ENCODE results near the gene CLIP3. TPM values are rescaled to one million over a fixed set of nuclear protein-coding genes. Genes with fewer than 3 reads are reported as not detected.

CLIP3 gene
- total and polyA plus RNA-seq, 2 of the 13 experiments (the other 11 are each of a cell fraction or from before 2014, with no cell fraction given): 0.15 to 1.2 TPM

Other genes starting within 250 kb of the CLIP3 start
- 42.0 and 86.7 TPM in 2 replicates for gene PRODH2, start 220.0 kb downstream of the CLIP3 start, total RNA-seq (2016; rRNA removed; fragmentation: Illumina TruSeq; extraction: Trizol)
- gene PRODH2, start 220.0 kb downstream of the CLIP3 start, polyA plus RNA-seq (2011; rRNA removed): 118 and 171 TPM in 2 replicates
- gene NPHS1, start 180.4 kb downstream of the CLIP3 start, total RNA-seq (2016; rRNA removed; fragmentation: Illumina TruSeq; extraction: Trizol): not detected in 2 replicates
- 0.01 TPM in 1 of 2 replicates, not detected in the other for gene NPHS1, start 180.4 kb downstream of the CLIP3 start, polyA plus RNA-seq (2011; rRNA removed)
- 2.2 and 2.4 TPM in 2 replicates for gene KIRREL2, start 176.0 kb downstream of the CLIP3 start, total RNA-seq (2016; rRNA removed; fragmentation: Illumina TruSeq; extraction: Trizol)
- gene KIRREL2, start 176.0 kb downstream of the CLIP3 start, polyA plus RNA-seq (2011; rRNA removed): 0.17 and 0.18 TPM in 2 replicates
- gene APLP1, start 164.3 kb downstream of the CLIP3 start, total RNA-seq (2016; rRNA removed; fragmentation: Illumina TruSeq; extraction: Trizol): 2.3 and 2.9 TPM in 2 replicates
- gene APLP1, start 164.3 kb downstream of the CLIP3 start, polyA plus RNA-seq (2011; rRNA removed): 2.0 and 3.1 TPM in 2 replicates
- gene NFKBID, start 132.3 kb downstream of the CLIP3 start, total RNA-seq (2016; rRNA removed; fragmentation: Illumina TruSeq; extraction: Trizol): 0.38 and 2.1 TPM in 2 replicates
- gene NFKBID, start 132.3 kb downstream of the CLIP3 start, polyA plus RNA-seq (2011; rRNA removed): 1.6 and 2.3 TPM in 2 replicates
- 0.24 TPM in 1 of 2 replicates, not detected in the other for gene HCST, start 130.3 kb downstream of the CLIP3 start, total RNA-seq (2016; rRNA removed; fragmentation: Illumina TruSeq; extraction: Trizol)
- gene HCST, start 130.3 kb downstream of the CLIP3 start, polyA plus RNA-seq (2011; rRNA removed): 1.2 and 2.3 TPM in 2 replicates
- gene TYROBP, start 124.6 kb downstream of the CLIP3 start, total RNA-seq (2016; rRNA removed; fragmentation: Illumina TruSeq; extraction: Trizol): not detected in 2 replicates
- gene TYROBP, start 124.6 kb downstream of the CLIP3 start, polyA plus RNA-seq (2011; rRNA removed): 0.20 TPM in 1 of 2 replicates, not detected in the other
- 1.1 and 1.6 TPM in 2 replicates for gene LRFN3, start 96.5 kb downstream of the CLIP3 start, total RNA-seq (2016; rRNA removed; fragmentation: Illumina TruSeq; extraction: Trizol)
- 0.74 and 0.91 TPM in 2 replicates for gene LRFN3, start 96.5 kb downstream of the CLIP3 start, polyA plus RNA-seq (2011; rRNA removed)
- 21.0 and 22.8 TPM in 2 replicates for gene SDHAF1, start 37.7 kb downstream of the CLIP3 start, total RNA-seq (2016; rRNA removed; fragmentation: Illumina TruSeq; extraction: Trizol)
- 17.8 and 18.7 TPM in 2 replicates for gene SDHAF1, start 37.7 kb downstream of the CLIP3 start, polyA plus RNA-seq (2011; rRNA removed)
- gene SYNE4, start 24.1 kb downstream of the CLIP3 start, total RNA-seq (2016; rRNA removed; fragmentation: Illumina TruSeq; extraction: Trizol): 20.7 and 23.0 TPM in 2 replicates
- gene SYNE4, start 24.1 kb downstream of the CLIP3 start, polyA plus RNA-seq (2011; rRNA removed): 13.7 and 19.9 TPM in 2 replicates
- gene ALKBH6, start 18.7 kb downstream of the CLIP3 start, total RNA-seq (2016; rRNA removed; fragmentation: Illumina TruSeq; extraction: Trizol): 6.9 and 13.7 TPM in 2 replicates
- gene ALKBH6, start 18.7 kb downstream of the CLIP3 start, polyA plus RNA-seq (2011; rRNA removed): 18.1 and 20.9 TPM in 2 replicates
- gene THAP8, start 21.4 kb upstream of the CLIP3 start, total RNA-seq (2016; rRNA removed; fragmentation: Illumina TruSeq; extraction: Trizol): 1.4 and 1.7 TPM in 2 replicates
- gene THAP8, start 21.4 kb upstream of the CLIP3 start, polyA plus RNA-seq (2011; rRNA removed): 3.7 and 4.0 TPM in 2 replicates
- gene WDR62, start 22.0 kb upstream of the CLIP3 start, total RNA-seq (2016; rRNA removed; fragmentation: Illumina TruSeq; extraction: Trizol): 8.8 and 12.5 TPM in 2 replicates
- 5.4 and 5.8 TPM in 2 replicates for gene WDR62, start 22.0 kb upstream of the CLIP3 start, polyA plus RNA-seq (2011; rRNA removed)
- gene OVOL3, start 78.3 kb upstream of the CLIP3 start, total RNA-seq (2016; rRNA removed; fragmentation: Illumina TruSeq; extraction: Trizol): not detected in 2 replicates
- gene OVOL3, start 78.3 kb upstream of the CLIP3 start, polyA plus RNA-seq (2011; rRNA removed): not detected in 2 replicates
- gene POLR2I, start 82.0 kb upstream of the CLIP3 start, total RNA-seq (2016; rRNA removed; fragmentation: Illumina TruSeq; extraction: Trizol): 101 and 104 TPM in 2 replicates
- gene POLR2I, start 82.0 kb upstream of the CLIP3 start, polyA plus RNA-seq (2011; rRNA removed): 40.5 and 41.1 TPM in 2 replicates
- 271 and 302 TPM in 2 replicates for gene TBCB, start 82.6 kb upstream of the CLIP3 start, total RNA-seq (2016; rRNA removed; fragmentation: Illumina TruSeq; extraction: Trizol)
- gene TBCB, start 82.6 kb upstream of the CLIP3 start, polyA plus RNA-seq (2011; rRNA removed): 245 and 276 TPM in 2 replicates
- gene CAPNS1, start 107.2 kb upstream of the CLIP3 start, total RNA-seq (2016; rRNA removed; fragmentation: Illumina TruSeq; extraction: Trizol): 280 and 322 TPM in 2 replicates
- gene CAPNS1, start 107.2 kb upstream of the CLIP3 start, polyA plus RNA-seq (2011; rRNA removed): 526 and 533 TPM in 2 replicates
- gene COX7A1, start 119.6 kb upstream of the CLIP3 start, total RNA-seq (2016; rRNA removed; fragmentation: Illumina TruSeq; extraction: Trizol): not detected in 2 replicates
- gene COX7A1, start 119.6 kb upstream of the CLIP3 start, polyA plus RNA-seq (2011; rRNA removed): not detected in 2 replicates
- gene ZNF565, start 181.8 kb upstream of the CLIP3 start, total RNA-seq (2016; rRNA removed; fragmentation: Illumina TruSeq; extraction: Trizol): 5.2 and 6.0 TPM in 2 replicates
- 1.8 and 2.1 TPM in 2 replicates for gene ZNF565, start 181.8 kb upstream of the CLIP3 start, polyA plus RNA-seq (2011; rRNA removed)
- 52.7 and 93.3 TPM in 2 replicates for gene ZNF146, start 182.2 kb upstream of the CLIP3 start, total RNA-seq (2016; rRNA removed; fragmentation: Illumina TruSeq; extraction: Trizol)
- 26.8 and 28.4 TPM in 2 replicates for gene ZNF146, start 182.2 kb upstream of the CLIP3 start, polyA plus RNA-seq (2011; rRNA removed)

Data from HepG2 (cell line).